Body of pancreas (tissue), 4 donors: ENCODE measurements around the gene ATP4B.

ENCODE experiments used
- CTCF ChIP-seq, 7 experiments: fragments of 450-650 bp in 4 of 7; fragments of 200-600 bp in 3 of 7; sonication (generic) in 3 of 7; IDR thresholded peaks; one replicate each; pipeline ENCODE4 v1.5.1; 2016 to 2019; ENCODE audit warnings: antibody characterized with exemption in 7 of 7
- POLR2A ChIP-seq, 3 donors: fragments of 450-650 bp; IDR thresholded peaks; one replicate each; pipeline ENCODE4 v1.6.1; 2016; ENCODE audit warnings: antibody characterized with exemption in 3 of 3, mild to moderate bottlenecking in 2 of 3

- no peak for TF ChIP-seq CTCF (IDR thresholded peaks at IDR 0.05)
- no peak for TF ChIP-seq POLR2A (IDR thresholded peaks at IDR 0.05)
These were observed 3.5 kb upstream of the ATP4B start for GRCh38 chr13:113661509-113661908.
